GM23338 (cell line): Measurements from ENCODE around the gene CHSY1. TPM values are rescaled to one million over a fixed set of nuclear protein-coding genes. Genes with fewer than 3 reads are reported as not detected.

Experiments used
- ATAC-seq: fragments of 200-7000 bp; cut with Tn5 transposase; 3 replicates; pipeline ENCODE4 v1.9.1; 2020
- DNase-seq: peaks from one replicate; pipeline ENCODE4 v3.0.0-alpha.2; 2015; ENCODE audit warnings: low spot score
- H2AFZ ChIP-seq: fragments of 200-600 bp; sonication (generic); 2 replicates; pipeline ENCODE4 v1.8.0; 2016; ENCODE audit warnings: antibody characterized with exemption, mild to moderate bottlenecking, moderate library complexity
- H3F3A ChIP-seq: fragments of 200-600 bp; sonication (generic); replicated peaks from 2 replicates; pipeline ENCODE4 v1.8.0; 2017; ENCODE audit warnings: antibody characterized with exemption, mixed run types, low read depth
- H3K27ac ChIP-seq: fragments of 200-600 bp; sonication (generic); 2 replicates; pipeline ENCODE4 v1.6.1; 2016; ENCODE audit warnings: low read depth
- H3K27me3 ChIP-seq: fragments of 200-600 bp; sonication (generic); 2 replicates; pipeline ENCODE4 v1.8.0; 2016; ENCODE audit warnings: mild to moderate bottlenecking, mixed run types, moderate library complexity; ENCODE audit not compliant: insufficient read depth
- H3K36me3 ChIP-seq: fragments of 200-600 bp; sonication (generic); 2 replicates; pipeline ENCODE4 v1.8.0; 2016; ENCODE audit warnings: mild to moderate bottlenecking; ENCODE audit not compliant: insufficient read depth
- H3K4me1 ChIP-seq: fragments of 200-600 bp; sonication (generic); 2 replicates; pipeline ENCODE4 v1.8.0; 2016; ENCODE audit warnings: mild to moderate bottlenecking, moderate library complexity; ENCODE audit not compliant: insufficient read depth
- H3K4me2 ChIP-seq: fragments of 200-600 bp; sonication (generic); 2 replicates; pipeline ENCODE4 v1.7.1; 2017; ENCODE audit warnings: mixed run types
- H3K4me3 ChIP-seq: fragments of 200-600 bp; sonication (generic); 2 replicates; pipeline ENCODE4 v1.6.1; 2016; ENCODE audit warnings: mixed run types
- H3K79me2 ChIP-seq: fragments of 200-600 bp; sonication (generic); replicated peaks from 2 replicates; pipeline ENCODE4 v1.8.0; 2017; ENCODE audit warnings: mild to moderate bottlenecking; ENCODE audit not compliant: insufficient read depth
- H3K9me2 ChIP-seq: fragments of 200-600 bp; sonication (generic); 2 replicates; pipeline ENCODE4 v1.8.0; 2017; ENCODE audit not compliant: insufficient read depth
- H4K20me1 ChIP-seq: fragments of 200-600 bp; sonication (generic); replicated peaks from 2 replicates; pipeline ENCODE4 v1.8.0; 2017; ENCODE audit warnings: mild to moderate bottlenecking; ENCODE audit not compliant: insufficient read depth
- H3K27ac Mint-ChIP-seq: 2 replicates; pipeline ENCODE4 v1.8.0; 2020; ENCODE audit warnings: inconsistent platforms, mild to moderate bottlenecking, moderate library complexity, mixed read lengths
- H3K27me3 Mint-ChIP-seq: 3 replicates; pipeline ENCODE4 v1.8.0; 2022; ENCODE audit warnings: low read depth, mild to moderate bottlenecking, moderate library complexity, mixed read lengths, inconsistent platforms; ENCODE audit not compliant: insufficient read depth, poor library complexity
- H3K36me3 Mint-ChIP-seq: 3 replicates; pipeline ENCODE4 v1.8.0; 2021; ENCODE audit warnings: low read depth, mild to moderate bottlenecking, inconsistent platforms, moderate library complexity, mixed read lengths
- H3K4me1 Mint-ChIP-seq: 3 replicates; pipeline ENCODE4 v1.8.0; 2020; ENCODE audit warnings: mild to moderate bottlenecking, inconsistent platforms, mixed read lengths
- H3K4me3 Mint-ChIP-seq: 3 replicates; pipeline ENCODE4 v1.8.0; 2021; ENCODE audit warnings: moderate library complexity, mild to moderate bottlenecking, inconsistent platforms, mixed read lengths
- H3K9me3 Mint-ChIP-seq: 3 replicates; pipeline ENCODE4 v1.8.0; 2020; ENCODE audit warnings: moderate library complexity, mild to moderate bottlenecking, inconsistent platforms, mixed read lengths
- CREB1 ChIP-seq: fragments of 250-450 bp; sonication (Bioruptor Pico); IDR thresholded peaks from 2 replicates; pipeline ENCODE4 v1.5.0; 2020; ENCODE audit warnings: low read depth, mild to moderate bottlenecking, moderate library complexity
- EZH2 ChIP-seq: fragments of 200-600 bp; sonication (generic); IDR thresholded peaks from one replicate; pipeline ENCODE4 v1.8.0; 2017; ENCODE audit warnings: antibody characterized with exemption, mild to moderate bottlenecking, low read depth; ENCODE audit not compliant: unreplicated experiment
- EZH2phosphoT487 ChIP-seq: fragments of 200-600 bp; sonication (generic); IDR thresholded peaks from one replicate; pipeline ENCODE4 v1.8.1; 2018; ENCODE audit warnings: antibody characterized with exemption; ENCODE audit not compliant: unreplicated experiment
- POLR2AphosphoS5 ChIP-seq: IDR thresholded peaks from 2 replicates; pipeline ENCODE4 v1.6.1; 2016; ENCODE audit warnings: antibody characterized with exemption, low read depth
- STAT1 ChIP-seq: IDR thresholded peaks from one replicate; pipeline ENCODE4 v1.6.1; 2016; ENCODE audit warnings: antibody characterized with exemption; ENCODE audit not compliant: unreplicated experiment
- ZNF331 ChIP-seq: fragments of 250-450 bp; sonication (Bioruptor Pico); IDR thresholded peaks from 2 replicates; pipeline ENCODE4 v1.5.0; 2020; ENCODE audit warnings: low read depth, mild to moderate bottlenecking, moderate library complexity
- polyA plus RNA-seq: library from polyadenylated mRNA; unstranded; fragments of >200 nt; fragmentation: Nextera tagmentation; extraction: Ambion mirVana; gene quantifications from 2 replicates; pipeline ENCODE4 v1.2.1, GENCODE V29; 2016
- total RNA-seq: library from RNA; depleted of rRNA; stranded (reverse); fragments of >200 nt; shearing (Covaris generic); gene quantifications from 2 replicates; pipeline ENCODE4 v1.2.3, GENCODE V29; 2014
- TF ChIP-seq, protein P1 (sequence below): IDR thresholded peaks from 2 replicates; pipeline ENCODE4 v1.6.1; 2016; ENCODE audit warnings: antibody characterized with exemption
- TF ChIP-seq, protein P2 (sequence below): fragments of 250-450 bp; sonication (Bioruptor Pico); IDR thresholded peaks from 2 replicates; pipeline ENCODE4 v1.5.0; 2020; ENCODE audit warnings: mild to moderate bottlenecking, moderate library complexity

Gene CHSY1
- total and polyA plus RNA-seq, 2 experiments from 2014 or later: 9.8 to 47.7 TPM

DNA sequence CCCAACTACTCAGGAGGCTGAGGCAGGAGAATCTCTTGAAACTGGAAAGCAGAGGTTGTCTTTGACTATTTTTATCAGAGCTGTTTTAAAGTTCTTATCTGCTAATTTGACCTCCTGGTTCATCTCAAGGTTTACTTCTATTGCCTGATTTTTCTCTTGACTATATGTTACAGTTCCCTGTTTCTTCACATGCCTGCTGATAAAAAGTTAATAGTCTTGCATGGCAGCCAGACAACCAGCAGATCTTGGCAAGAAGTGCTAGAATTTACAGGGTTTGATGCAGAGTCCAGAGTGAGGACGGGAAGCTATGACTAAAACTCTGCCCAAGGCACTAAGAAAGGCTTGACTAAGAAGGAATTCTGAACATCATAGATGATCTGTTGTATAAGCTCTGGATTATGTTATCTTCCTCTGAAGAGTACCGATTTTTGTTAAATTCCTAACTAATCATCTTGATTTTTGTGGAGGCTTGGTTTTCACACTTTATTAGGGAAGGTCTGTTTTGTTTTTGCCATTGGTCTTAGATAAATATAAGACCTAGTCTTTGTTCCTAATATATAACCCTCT is 85.9 kb downstream of the CHSY1 start:
- ATAC-seq: no peak
- H3K4me2 ChIP-seq: no peak overlapping the region
- H3K4me1 ChIP-seq: no peaks in the 10 kb centered on the region
- Mint-ChIP-seq H3K9me3 (peaks cover 38% of the 10 kb centered on the region), H3K36me3 (peaks cover 24% of the 10 kb centered on the region), H3K27me3 (peaks cover 11% of the 10 kb centered on the region), H3K4me3 (no peak overlapping the region), H3K4me1 (peaks cover 6% of the 10 kb centered on the region; the same call in 2 of the 3 replicates), H3K27ac (no peak overlapping the region)
- TF ChIP-seq POLR2AphosphoS5: no peak
- TF ChIP-seq CREB1 (CRISPR knock-in tag): no peak
- no peak for TF ChIP-seq ZNF331 (CRISPR knock-in tag)
- TF ChIP-seq STAT1: no peak
- H3K27ac ChIP-seq: no peak overlapping the region
- no peaks in the 10 kb centered on the region for H3K27me3 ChIP-seq
- no peaks in the 10 kb centered on the region for H4K20me1 ChIP-seq
- H2AFZ ChIP-seq: no peak overlapping the region
- no peaks in the 10 kb centered on the region for H3K9me2 ChIP-seq
- H3K4me3 ChIP-seq: no peak overlapping the region
- no peaks in the 10 kb centered on the region for H3K79me2 ChIP-seq
- DNase-seq: no peak
- H3F3A ChIP-seq: no peaks in the 10 kb centered on the region
- H3K36me3 ChIP-seq: peaks cover 15% of the 10 kb centered on the region

DNA sequence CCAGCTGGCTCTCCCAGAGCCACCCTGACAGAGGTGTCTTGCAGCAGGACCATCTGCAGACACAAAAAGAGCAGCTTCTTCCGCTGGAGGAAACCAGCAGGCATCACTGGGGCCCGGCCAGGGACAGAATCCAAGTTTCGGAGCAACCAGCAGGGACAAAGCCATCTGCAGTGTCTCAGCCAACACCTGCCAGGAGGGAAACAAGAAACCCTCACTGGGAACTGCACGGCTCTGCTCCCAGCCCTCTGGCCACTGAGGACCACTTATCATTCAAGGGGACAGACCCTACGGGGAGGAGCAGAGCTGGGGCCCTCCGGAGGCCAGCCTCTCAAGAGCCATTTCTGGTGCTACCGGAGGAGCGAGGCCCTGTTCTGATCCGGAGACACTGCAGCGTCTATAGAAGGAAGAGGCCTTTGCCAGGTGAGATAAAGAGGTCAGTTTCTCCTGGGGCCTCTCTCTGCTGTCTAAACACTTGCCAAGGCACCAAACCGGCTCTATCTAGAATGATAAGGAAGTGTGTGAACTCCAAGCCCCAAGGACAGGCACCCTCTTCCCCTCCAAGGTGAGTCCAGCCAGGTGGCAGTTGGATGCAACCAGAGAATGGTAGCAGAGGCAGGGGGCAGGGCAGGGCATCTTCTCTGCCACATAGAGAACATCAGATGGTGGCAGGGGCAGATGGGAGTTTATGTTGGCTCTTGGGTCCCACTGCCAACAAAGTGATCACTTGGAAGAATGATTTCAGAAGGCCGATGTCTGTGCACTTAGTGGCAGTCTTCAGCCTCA is 89.0 kb downstream of the CHSY1 start:
- Histone ChIP-seq H3K4me3 (no peak overlapping the region), H3K27ac (no peak overlapping the region), H3K9me2 (no peaks in the 10 kb centered on the region), H3K79me2 (no peaks in the 10 kb centered on the region), H4K20me1 (no peaks in the 10 kb centered on the region), H2AFZ (no peak overlapping the region), H3K36me3 (peaks cover 15% of the 10 kb centered on the region), H3F3A (no peaks in the 10 kb centered on the region), H3K4me1 (peaks cover 11% of the 10 kb centered on the region; the same call in 1 of the 2 replicates), H3K27me3 (no peaks in the 10 kb centered on the region), H3K4me2 (no peak overlapping the region)
- Mint-ChIP-seq H3K9me3 (peaks cover 38% of the 10 kb centered on the region), H3K4me3 (no peak overlapping the region), H3K36me3 (peaks cover 24% of the 10 kb centered on the region), H3K27me3 (peaks cover 7% of the 10 kb centered on the region), H3K4me1 (peaks cover 20% of the 10 kb centered on the region), H3K27ac (no peak overlapping the region)
- DNase-seq (no peak), ATAC-seq (no peak)
- TF ChIP-seq EZH2phosphoT487: no peak
- no peak for TF ChIP-seq EZH2
- TF ChIP-seq, protein P1, sequence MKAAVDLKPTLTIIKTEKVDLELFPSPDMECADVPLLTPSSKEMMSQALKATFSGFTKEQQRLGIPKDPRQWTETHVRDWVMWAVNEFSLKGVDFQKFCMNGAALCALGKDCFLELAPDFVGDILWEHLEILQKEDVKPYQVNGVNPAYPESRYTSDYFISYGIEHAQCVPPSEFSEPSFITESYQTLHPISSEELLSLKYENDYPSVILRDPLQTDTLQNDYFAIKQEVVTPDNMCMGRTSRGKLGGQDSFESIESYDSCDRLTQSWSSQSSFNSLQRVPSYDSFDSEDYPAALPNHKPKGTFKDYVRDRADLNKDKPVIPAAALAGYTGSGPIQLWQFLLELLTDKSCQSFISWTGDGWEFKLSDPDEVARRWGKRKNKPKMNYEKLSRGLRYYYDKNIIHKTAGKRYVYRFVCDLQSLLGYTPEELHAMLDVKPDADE: no peak
- TF ChIP-seq, protein P2, sequence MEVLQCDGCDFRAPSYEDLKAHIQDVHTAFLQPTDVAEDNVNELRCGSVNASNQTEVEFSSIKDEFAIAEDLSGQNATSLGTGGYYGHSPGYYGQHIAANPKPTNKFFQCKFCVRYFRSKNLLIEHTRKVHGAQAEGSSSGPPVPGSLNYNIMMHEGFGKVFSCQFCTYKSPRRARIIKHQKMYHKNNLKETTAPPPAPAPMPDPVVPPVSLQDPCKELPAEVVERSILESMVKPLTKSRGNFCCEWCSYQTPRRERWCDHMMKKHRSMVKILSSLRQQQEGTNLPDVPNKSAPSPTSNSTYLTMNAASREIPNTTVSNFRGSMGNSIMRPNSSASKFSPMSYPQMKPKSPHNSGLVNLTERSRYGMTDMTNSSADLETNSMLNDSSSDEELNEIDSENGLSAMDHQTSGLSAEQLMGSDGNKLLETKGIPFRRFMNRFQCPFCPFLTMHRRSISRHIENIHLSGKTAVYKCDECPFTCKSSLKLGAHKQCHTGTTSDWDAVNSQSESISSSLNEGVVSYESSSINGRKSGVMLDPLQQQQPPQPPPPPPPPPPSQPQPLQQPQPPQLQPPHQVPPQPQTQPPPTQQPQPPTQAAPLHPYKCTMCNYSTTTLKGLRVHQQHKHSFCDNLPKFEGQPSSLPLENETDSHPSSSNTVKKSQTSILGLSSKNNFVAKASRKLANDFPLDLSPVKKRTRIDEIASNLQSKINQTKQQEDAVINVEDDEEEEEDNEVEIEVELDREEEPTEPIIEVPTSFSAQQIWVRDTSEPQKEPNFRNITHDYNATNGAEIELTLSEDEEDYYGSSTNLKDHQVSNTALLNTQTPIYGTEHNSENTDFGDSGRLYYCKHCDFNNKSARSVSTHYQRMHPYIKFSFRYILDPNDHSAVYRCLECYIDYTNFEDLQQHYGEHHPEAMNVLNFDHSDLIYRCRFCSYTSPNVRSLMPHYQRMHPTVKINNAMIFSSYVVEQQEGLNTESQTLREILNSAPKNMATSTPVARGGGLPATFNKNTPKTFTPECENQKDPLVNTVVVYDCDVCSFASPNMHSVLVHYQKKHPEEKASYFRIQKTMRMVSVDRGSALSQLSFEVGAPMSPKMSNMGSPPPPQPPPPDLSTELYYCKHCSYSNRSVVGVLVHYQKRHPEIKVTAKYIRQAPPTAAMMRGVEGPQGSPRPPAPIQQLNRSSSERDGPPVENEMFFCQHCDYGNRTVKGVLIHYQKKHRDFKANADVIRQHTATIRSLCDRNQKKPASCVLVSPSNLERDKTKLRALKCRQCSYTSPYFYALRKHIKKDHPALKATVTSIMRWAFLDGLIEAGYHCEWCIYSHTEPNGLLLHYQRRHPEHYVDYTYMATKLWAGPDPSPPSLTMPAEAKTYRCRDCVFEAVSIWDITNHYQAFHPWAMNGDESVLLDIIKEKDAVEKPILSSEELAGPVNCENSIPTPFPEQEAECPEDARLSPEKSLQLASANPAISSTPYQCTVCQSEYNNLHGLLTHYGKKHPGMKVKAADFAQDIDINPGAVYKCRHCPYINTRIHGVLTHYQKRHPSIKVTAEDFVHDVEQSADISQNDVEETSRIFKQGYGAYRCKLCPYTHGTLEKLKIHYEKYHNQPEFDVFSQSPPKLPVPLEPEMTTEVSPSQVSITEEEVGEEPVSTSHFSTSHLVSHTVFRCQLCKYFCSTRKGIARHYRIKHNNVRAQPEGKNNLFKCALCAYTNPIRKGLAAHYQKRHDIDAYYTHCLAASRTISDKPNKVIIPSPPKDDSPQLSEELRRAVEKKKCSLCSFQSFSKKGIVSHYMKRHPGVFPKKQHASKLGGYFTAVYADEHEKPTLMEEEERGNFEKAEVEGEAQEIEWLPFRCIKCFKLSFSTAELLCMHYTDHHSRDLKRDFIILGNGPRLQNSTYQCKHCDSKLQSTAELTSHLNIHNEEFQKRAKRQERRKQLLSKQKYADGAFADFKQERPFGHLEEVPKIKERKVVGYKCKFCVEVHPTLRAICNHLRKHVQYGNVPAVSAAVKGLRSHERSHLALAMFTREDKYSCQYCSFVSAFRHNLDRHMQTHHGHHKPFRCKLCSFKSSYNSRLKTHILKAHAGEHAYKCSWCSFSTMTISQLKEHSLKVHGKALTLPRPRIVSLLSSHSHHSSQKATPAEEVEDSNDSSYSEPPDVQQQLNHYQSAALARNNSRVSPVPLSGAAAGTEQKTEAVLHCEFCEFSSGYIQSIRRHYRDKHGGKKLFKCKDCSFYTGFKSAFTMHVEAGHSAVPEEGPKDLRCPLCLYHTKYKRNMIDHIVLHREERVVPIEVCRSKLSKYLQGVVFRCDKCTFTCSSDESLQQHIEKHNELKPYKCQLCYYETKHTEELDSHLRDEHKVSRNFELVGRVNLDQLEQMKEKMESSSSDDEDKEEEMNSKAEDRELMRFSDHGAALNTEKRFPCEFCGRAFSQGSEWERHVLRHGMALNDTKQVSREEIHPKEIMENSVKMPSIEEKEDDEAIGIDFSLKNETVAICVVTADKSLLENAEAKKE (CRISPR knock-in tag): no peak
